SK-N-SH treated with all-trans-retinoic acid at 6 μM for 48 hours (cell line): Measurements from ENCODE around the gene HUS1.

Experiments
- ATAC-seq: fragments of 200-7000 bp; cut with Tn5 transposase; 3 replicates; pipeline ENCODE4 v1.9.1; 2020; ENCODE audit warnings: mild to moderate bottlenecking, moderate library complexity
- ARNTL ChIP-seq: fragments of 450-650 bp; formaldehyde crosslinking; IDR thresholded peaks from 2 replicates; pipeline ENCODE4 v1.5.0; 2020; ENCODE audit warnings: low read depth, mild to moderate bottlenecking, moderate library complexity, borderline replicate concordance
- BACH2 ChIP-seq: fragments of 250-450 bp; sonication (Bioruptor Pico); IDR thresholded peaks from 2 replicates; pipeline ENCODE4 v1.9.0; 2021; ENCODE audit warnings: mild to moderate bottlenecking, borderline replicate concordance
- CSDC2 ChIP-seq: fragments of 250-450 bp; sonication (Bioruptor Pico); IDR thresholded peaks from 2 replicates; pipeline ENCODE4 v1.5.0; 2020; ENCODE audit warnings: mild to moderate bottlenecking, moderate library complexity
- CSRNP3 ChIP-seq: fragments of 250-450 bp; sonication (Bioruptor Pico); IDR thresholded peaks from 2 replicates; pipeline ENCODE4 v1.5.1; 2021; ENCODE audit warnings: mild to moderate bottlenecking, moderate library complexity
- ESRRG ChIP-seq: fragments of 250-450 bp; sonication (Bioruptor Pico); IDR thresholded peaks from 2 replicates; pipeline ENCODE4 v1.6.1; 2021; ENCODE audit warnings: mild to moderate bottlenecking
- GLIS3 ChIP-seq: fragments of 250-450 bp; sonication (Bioruptor Pico); IDR thresholded peaks from 2 replicates; pipeline ENCODE4 v1.5.0; 2020; ENCODE audit warnings: mild to moderate bottlenecking, moderate library complexity
- OSR1 ChIP-seq: fragments of 250-450 bp; sonication (Bioruptor Pico); IDR thresholded peaks from 2 replicates; pipeline ENCODE4 v1.8.0; 2022; ENCODE audit warnings: moderate library complexity, mild to moderate bottlenecking, inconsistent platforms
- PPARA ChIP-seq: fragments of 250-450 bp; sonication (Bioruptor Pico); IDR thresholded peaks from 2 replicates; pipeline ENCODE4 v1.5.0; 2020; ENCODE audit warnings: mild to moderate bottlenecking, borderline replicate concordance
- SNAI2 ChIP-seq: fragments of 250-450 bp; sonication (Bioruptor Pico); IDR thresholded peaks from 2 replicates; pipeline ENCODE4 v1.5.0; 2020; ENCODE audit warnings: mild to moderate bottlenecking, moderate library complexity
- TCF4 ChIP-seq: fragments of 250-450 bp; sonication (Bioruptor Pico); IDR thresholded peaks from 2 replicates; pipeline ENCODE4 v1.8.0; 2021; ENCODE audit warnings: mild to moderate bottlenecking, moderate library complexity, borderline replicate concordance
- TOX ChIP-seq: fragments of 250-450 bp; sonication (Bioruptor Pico); IDR thresholded peaks from 2 replicates; pipeline ENCODE4 v1.8.0; 2021; ENCODE audit warnings: mild to moderate bottlenecking, moderate library complexity, borderline replicate concordance
- TSHZ2 ChIP-seq: fragments of 250-450 bp; sonication (Bioruptor Pico); IDR thresholded peaks from 2 replicates; pipeline ENCODE4 v1.5.0; 2020; ENCODE audit warnings: mild to moderate bottlenecking, moderate library complexity
- ZC3H10 ChIP-seq: fragments of 250-450 bp; sonication (Bioruptor Pico); IDR thresholded peaks from 2 replicates; pipeline ENCODE4 v1.5.1; 2021; ENCODE audit warnings: mild to moderate bottlenecking, moderate library complexity
- ZFP3 ChIP-seq: fragments of 250-450 bp; sonication (Bioruptor Pico); IDR thresholded peaks from 2 replicates; pipeline ENCODE4 v1.5.0; 2020; ENCODE audit warnings: mild to moderate bottlenecking, moderate library complexity
- ZNF565 ChIP-seq: fragments of 450-650 bp; formaldehyde crosslinking; conservative IDR thresholded peaks from 2 replicates; pipeline ENCODE4 v1.5.0; 2020; ENCODE audit warnings: low read depth, mild to moderate bottlenecking, moderate library complexity
- ZNF70 ChIP-seq: fragments of 450-650 bp; formaldehyde crosslinking; IDR thresholded peaks from 2 replicates; pipeline ENCODE4 v1.5.0; 2020; ENCODE audit warnings: mild to moderate bottlenecking, moderate library complexity
- ZNF8 ChIP-seq: fragments of 450-650 bp; formaldehyde crosslinking; IDR thresholded peaks from 2 replicates; pipeline ENCODE4 v1.5.0; 2020; ENCODE audit warnings: mild to moderate bottlenecking, moderate library complexity
- TF ChIP-seq, protein P1 (sequence below): fragments of 250-450 bp; sonication (Bioruptor Pico); IDR thresholded peaks from 2 replicates; pipeline ENCODE4 v1.8.0; 2020; ENCODE audit warnings: mild to moderate bottlenecking, moderate library complexity, borderline replicate concordance
- TF ChIP-seq, protein P2 (sequence below): fragments of 250-450 bp; sonication (Bioruptor Pico); IDR thresholded peaks from 2 replicates; pipeline ENCODE4 v1.8.0; 2021; ENCODE audit warnings: low read depth, mild to moderate bottlenecking, moderate library complexity, borderline replicate concordance

HUS1 gene

DNA sequence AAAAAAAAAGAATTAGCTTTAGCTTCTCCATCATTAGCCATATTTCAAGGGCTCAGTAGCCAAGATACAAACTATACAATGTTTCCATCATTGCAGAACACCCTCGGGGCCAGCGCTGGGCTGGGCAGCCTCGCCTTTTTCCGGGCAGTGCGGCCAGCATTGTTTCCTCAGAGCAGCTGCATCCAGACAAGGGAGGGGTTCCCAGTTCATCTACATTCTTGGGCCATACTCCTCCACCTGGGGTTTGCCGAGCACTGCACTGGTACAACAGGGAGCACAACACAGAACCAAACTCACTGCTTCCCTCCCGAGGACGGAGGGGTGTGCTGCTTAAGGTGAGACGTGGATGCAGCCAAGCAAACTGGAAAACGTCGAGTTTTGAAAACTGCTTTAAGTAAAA, 28.7 kb downstream of the HUS1 start:
- no peak for ATAC-seq
- TF ChIP-seq CSDC2, result no peak
- TF ChIP-seq TCF4 (CRISPR knock-in tag), result no peak
- no peak for TF ChIP-seq ARNTL (CRISPR knock-in tag)
- no peak for TF ChIP-seq ZNF70 (CRISPR knock-in tag)
- no peak for TF ChIP-seq ZFP3 (CRISPR knock-in tag)
- no peak for TF ChIP-seq CSRNP3 (CRISPR knock-in tag)
- TF ChIP-seq, protein P1, sequence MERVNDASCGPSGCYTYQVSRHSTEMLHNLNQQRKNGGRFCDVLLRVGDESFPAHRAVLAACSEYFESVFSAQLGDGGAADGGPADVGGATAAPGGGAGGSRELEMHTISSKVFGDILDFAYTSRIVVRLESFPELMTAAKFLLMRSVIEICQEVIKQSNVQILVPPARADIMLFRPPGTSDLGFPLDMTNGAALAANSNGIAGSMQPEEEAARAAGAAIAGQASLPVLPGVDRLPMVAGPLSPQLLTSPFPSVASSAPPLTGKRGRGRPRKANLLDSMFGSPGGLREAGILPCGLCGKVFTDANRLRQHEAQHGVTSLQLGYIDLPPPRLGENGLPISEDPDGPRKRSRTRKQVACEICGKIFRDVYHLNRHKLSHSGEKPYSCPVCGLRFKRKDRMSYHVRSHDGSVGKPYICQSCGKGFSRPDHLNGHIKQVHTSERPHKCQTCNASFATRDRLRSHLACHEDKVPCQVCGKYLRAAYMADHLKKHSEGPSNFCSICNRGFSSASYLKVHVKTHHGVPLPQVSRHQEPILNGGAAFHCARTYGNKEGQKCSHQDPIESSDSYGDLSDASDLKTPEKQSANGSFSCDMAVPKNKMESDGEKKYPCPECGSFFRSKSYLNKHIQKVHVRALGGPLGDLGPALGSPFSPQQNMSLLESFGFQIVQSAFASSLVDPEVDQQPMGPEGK (CRISPR knock-in tag), result no peak
- TF ChIP-seq TSHZ2, result no peak
- no peak for TF ChIP-seq OSR1
- no peak for TF ChIP-seq ZNF8 (CRISPR knock-in tag)
- TF ChIP-seq, all 23 proteins: peak for 0

GRCh38 chr7:47949703-47950102, 29.7 kb downstream of the HUS1 start:
- TF ChIP-seq TCF4 (CRISPR knock-in tag) (no peak), ARNTL (CRISPR knock-in tag) (no peak), OSR1 (no peak), ESRRG (CRISPR knock-in tag) (no peak), ZNF565 (CRISPR knock-in tag) (no peak), PPARA (CRISPR knock-in tag) (no peak)
- TF ChIP-seq, all 23 proteins: peak for 0
- no peak for ATAC-seq

DNA sequence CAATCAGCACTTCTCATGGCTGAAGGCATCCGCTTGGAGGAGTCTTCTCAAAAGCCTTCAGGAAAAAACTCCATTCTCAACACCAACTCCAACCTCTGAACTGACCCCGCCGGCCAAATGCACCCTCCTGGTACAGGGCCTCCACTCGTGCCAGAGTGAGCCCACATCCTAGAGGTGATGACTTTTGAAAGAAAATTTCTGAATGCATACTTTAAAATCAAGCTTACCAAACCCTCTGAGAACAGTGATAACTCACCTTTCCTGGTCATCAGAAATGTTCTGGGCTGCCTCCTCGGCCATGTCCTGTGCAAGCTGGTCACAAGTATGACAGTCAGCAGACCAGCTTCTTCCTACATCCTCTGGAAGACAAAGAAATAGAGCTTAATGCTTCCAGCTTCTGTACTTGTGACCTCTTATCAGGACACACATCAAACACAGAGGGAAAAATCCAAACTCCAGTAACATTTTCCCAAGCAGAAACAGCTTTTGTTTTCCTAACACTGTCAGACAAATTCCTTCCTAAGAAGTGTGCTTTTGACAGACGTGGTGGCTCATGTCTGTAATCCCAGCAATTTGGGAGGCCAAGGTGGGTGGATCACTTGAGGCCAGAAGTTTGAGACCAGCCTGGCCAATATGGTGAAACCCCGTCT, 31.1 kb downstream of the HUS1 start, which contains the start of gene PKD1L1:
TSS of gene PKD1L1 (minus strand) at position 326 of the 650 bp plus-strand sequence. CDS start at position 300, 26 bp downstream.
- no peak for ATAC-seq
- TF ChIP-seq, protein P2, sequence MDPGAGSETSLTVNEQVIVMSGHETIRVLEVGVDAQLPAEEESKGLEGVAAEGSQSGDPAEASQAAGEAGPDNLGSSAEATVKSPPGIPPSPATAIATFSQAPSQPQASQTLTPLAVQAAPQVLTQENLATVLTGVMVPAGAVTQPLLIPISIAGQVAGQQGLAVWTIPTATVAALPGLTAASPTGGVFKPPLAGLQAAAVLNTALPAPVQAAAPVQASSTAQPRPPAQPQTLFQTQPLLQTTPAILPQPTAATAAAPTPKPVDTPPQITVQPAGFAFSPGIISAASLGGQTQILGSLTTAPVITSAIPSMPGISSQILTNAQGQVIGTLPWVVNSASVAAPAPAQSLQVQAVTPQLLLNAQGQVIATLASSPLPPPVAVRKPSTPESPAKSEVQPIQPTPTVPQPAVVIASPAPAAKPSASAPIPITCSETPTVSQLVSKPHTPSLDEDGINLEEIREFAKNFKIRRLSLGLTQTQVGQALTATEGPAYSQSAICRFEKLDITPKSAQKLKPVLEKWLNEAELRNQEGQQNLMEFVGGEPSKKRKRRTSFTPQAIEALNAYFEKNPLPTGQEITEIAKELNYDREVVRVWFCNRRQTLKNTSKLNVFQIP, result no peak
- TF ChIP-seq PPARA (CRISPR knock-in tag) (no peak), ZNF565 (CRISPR knock-in tag) (no peak)

DNA sequence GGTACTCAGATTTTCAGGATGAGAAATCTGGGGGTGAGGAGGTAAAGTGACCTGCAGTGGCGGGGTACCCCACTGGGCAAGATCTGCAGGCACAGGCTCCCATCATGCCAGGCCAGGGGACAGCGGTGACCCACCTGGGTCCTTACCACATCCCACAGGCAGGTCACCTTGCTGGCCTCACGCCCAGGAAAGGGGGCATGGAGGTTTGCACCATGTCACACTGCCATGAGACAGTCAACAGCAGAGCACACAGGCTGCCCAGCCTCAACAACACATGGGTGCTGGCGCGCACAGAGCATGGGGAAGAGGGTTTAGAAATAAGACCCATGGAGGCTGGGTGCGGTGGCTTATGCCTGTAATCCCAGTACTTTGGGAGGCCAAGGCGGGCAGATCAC, 32.1 kb downstream of the HUS1 start:
- no peak for ATAC-seq
- TF ChIP-seq BACH2 (CRISPR knock-in tag), result no peak
- no peak for TF ChIP-seq CSRNP3 (CRISPR knock-in tag)
- no peak for TF ChIP-seq SNAI2 (CRISPR knock-in tag)
- TF ChIP-seq ZC3H10 (CRISPR knock-in tag), result no peak
- TF ChIP-seq, protein P1 (CRISPR knock-in tag), result no peak
- no peak for TF ChIP-seq OSR1
- no peak for TF ChIP-seq GLIS3 (CRISPR knock-in tag)
- TF ChIP-seq TCF4 (CRISPR knock-in tag), result no peak
- no peak for TF ChIP-seq TSHZ2
- no peak for TF ChIP-seq ZNF8 (CRISPR knock-in tag)
- TF ChIP-seq ESRRG (CRISPR knock-in tag), result no peak
- no peak for TF ChIP-seq ZNF70 (CRISPR knock-in tag)
- TF ChIP-seq ZFP3 (CRISPR knock-in tag), result no peak
- TF ChIP-seq ZNF565 (CRISPR knock-in tag), result no peak
- no peak for TF ChIP-seq TOX
